ENCODE measurements around the gene HAUS8.

HAUS8 gene

DNA sequence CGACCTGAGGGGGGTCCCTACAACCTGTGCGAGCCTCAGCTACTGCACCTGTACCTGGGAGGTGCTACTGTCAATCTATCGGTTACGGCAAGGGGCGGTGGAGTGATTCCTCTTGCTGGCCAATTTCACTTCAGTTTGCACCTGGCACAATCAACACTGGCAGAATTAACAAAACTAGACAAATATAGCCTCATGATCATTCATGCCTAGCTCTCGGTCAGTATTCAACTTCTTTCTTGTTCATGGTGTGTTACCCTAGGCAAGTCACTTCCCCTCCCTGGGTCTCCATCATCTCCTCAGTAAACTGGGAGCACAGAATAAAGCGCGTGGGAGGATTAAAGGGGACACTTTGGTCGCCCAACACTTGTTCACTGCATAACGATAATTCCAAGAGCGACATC is 618 bp downstream of the HAUS8 start:
- DNase-seq = no peak

DNA sequence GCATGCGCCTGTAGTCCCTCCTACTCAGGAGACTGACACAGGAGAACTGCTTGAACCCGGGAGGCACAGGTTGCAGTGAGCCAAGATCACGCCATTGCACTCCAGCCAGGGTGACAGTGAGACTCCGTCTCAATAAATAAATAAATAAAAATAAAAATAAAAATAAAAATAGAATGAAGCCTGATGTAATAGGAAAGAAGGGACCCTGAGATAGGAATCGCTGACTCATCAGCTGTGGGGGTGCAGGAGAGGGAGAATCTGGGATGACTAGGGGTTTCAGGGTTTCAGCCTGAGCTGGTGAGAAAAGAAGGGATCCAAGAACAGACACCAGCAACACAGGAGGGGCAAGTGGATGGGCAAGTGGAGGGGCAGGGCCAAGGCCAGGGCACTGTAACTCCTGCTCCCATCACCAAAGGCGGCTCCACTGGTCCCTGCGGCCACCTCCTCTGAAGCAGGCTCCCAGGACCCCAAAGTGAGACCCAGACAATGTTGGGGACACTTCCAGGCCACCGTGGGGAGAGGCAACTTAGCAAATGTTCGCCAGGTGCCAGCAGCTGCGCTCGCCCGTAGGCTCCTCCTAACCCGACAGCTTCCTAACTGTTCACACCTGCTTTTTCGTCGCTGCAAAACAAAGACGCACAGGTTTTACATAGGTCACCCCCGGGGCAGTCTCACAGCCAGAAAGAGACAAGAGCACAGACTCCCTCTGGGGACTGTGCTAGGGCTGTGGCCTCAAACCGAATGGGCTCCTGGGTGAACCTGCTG is 1.2 kb downstream of the HAUS8 start:
- no peak for DNase-seq

DNA sequence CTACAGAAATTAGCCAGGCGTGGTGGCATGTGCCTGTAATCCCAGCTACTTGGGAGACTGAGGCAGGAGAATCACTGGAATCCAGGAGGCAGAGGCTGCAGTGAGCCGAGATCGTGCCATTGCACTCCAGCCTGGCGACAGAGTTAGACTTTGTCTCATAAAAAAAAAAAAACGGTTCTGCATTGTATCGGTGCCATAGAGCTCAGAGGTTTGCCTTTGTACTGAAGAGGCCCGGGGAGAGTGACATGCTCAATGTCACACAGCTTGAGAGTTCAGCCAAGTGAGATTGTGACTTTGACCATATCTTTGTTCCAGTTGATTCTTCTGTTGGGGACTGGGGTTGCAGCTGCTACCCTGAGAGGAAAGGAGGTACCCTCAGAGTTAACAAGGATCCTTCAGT is 4.3 kb downstream of the HAUS8 start:
- no peak for DNase-seq

DNA sequence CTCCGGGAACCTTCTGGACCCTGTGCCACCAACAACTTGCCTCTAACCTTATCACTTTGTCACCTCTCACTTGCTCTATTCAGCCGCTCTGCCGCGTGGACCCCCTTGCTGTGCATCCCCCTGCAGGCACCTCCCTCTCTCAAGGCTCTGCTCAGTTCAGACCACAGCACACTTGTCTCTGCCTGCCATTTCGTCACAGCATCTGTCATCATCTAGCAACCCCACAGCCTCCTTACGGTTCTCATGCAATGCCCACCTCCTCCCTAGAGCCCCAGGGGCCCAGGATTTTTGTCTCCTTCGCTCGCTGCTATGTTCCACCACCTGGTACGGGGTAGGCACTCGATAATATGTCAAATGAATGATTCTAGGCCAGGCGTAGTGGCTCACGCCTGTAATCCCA is 4.8 kb downstream of the HAUS8 start:
- no peak for DNase-seq

DNA sequence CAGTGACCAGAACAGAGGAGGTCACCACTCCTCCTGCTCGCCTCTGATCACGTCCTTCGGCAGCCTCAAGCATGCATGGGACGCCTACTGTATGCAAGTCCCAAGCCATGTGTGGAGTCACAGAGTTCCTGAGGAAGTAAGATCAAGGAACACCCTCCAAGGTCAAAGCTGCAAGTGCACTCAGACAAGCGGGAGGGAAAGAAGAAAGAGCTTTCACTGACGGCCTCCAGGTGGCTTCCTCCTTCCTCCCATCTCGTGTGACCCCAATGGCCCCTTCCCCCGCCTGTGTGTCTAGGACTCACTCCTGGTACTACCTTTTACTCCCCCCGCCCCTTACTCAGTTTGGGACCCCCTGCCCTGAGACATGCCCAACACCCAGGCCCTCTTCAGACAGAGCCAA is 6.1 kb downstream of the HAUS8 start:
- DNase-seq = no peak

DNA sequence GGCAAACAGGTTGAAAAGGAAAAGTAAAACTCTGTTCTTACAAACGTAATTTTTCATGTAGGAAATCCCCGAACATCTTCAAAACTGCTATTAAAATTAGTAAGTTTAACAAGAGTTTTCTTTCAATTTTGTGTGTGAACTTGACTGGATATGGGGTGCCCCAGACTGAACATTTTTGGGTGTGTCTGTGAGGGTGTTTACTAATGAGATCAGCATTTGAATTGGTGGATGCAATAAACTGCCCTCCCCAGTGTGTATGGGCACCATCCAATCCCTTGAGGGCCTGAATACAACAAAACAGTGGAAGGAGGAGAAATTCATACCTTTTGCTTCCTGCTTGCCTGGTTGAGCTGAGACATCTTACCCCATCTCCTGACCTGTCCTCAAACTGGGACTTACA is 11.8 kb downstream of the HAUS8 start:
- no peak for DNase-seq

DNA sequence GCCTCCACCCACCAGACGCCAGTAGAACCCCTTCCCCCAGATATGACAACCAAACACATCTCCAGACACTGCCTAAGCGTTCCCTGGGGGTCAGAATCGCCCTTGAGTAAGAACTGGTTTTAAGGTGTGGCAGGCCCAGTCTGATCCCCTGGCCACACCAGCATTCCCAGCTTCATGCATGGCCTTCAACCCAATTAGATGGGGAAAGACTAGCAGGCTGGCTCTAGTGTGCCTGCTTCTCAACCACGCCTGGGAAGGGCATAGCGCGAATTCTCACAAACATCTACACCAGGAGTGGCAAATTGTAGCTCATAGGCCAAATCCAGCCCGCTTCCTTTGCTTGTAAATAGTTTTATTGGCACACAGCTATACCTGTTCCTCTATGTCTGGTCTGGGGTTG is 13.6 kb downstream of the HAUS8 start:
- no peak for DNase-seq

DNA sequence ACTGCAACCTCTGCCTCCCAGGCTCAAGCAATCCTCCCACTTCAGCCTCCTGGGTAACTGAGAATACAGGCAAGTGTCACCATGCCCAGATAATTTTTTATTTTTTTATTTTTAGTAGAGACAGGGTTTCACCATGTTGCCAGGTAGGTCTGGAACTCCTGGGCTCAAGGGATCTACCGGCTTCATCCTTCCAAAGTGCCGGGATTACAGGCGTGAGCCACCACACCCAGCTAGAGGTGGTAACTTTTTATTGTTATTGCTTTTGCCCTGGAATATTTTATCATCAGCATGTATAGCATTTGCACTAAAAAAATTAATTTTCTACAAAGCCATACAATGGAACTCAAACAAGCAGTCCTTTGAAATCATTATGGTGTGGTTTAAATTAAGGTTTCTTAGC is 14.0 kb downstream of the HAUS8 start:
- DNase-seq = no peak

DNA sequence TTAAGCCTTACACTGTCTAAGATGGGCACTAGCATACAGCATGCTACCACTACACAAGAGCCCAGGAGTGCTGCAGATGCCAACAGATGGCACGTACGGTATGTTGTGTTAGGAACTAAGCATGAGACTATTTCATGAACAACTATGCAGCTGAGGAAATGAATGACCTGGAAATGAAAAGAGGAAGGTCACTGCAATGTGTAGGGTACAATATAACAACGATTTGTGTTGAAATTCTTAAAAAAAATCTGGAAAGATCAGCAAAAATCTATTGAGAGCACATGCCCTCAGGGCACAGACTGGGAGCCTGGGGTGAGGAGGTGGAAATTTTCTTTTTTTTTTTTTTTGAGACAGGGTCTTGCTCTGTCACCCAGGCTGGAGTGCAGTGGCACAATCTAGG is 14.4 kb downstream of the HAUS8 start:
- DNase-seq = peak; percentile 52 to 67

DNA sequence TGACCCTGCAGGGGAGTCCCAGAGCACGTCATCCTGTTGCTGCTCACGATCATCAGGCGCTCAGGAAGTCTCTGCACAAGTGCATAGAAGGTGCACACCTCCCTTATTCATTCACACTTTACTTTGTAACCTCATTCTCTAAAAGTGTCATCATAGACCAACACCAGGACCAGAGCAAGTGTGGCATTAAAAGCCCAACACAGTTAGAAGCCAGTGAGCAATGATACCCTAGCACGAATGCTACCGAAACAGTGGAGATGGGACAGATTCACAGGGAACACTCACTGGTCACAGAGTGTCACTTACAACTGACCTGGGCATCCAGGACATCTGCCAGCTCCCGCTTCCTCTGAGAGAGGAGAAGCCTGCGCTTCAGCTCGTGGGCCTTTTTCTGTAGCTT is 17.0 kb downstream of the HAUS8 start:
- DNase-seq = no peak

DNA sequence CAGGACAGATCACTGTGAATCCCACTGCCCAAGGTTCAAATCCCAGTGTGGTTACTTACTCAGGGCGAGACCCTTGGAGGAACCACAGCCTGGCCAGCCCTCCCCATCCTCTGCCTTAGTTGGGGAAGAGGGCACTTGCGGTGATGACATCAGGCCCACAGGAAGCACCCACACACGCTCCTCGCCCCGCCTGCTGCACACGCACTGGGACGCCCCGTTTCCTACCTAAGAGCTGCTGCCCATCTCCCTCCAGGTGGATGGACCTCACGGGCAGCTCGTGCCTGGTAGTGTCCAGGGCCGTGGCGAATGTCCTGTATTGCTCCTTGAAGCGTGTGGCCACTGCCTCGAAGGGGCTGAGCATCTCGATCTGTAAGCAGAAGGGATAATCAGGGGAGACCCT is 19.6 kb downstream of the HAUS8 start:
- no peak for DNase-seq

DNA sequence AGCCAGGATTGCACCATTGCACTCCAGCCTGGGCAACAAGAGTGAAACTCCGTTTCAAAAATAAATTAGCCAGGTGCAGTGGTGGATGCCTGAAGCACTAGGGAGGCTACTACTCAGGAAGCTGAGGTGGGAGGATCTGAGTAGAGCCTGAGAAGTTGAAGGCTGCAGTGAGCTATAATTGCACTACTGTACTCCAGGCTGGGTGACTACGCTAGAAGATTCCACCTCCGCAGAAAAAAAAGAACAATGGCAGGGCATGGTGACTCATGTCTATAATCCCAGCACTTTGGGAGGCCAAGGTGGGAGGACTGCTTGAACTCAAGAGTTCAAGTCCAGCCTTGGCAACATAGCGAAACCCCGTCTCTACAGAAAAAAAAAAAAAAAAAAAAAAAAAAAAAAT is 20.5 kb downstream of the HAUS8 start:
- DNase-seq = no peak

DNA sequence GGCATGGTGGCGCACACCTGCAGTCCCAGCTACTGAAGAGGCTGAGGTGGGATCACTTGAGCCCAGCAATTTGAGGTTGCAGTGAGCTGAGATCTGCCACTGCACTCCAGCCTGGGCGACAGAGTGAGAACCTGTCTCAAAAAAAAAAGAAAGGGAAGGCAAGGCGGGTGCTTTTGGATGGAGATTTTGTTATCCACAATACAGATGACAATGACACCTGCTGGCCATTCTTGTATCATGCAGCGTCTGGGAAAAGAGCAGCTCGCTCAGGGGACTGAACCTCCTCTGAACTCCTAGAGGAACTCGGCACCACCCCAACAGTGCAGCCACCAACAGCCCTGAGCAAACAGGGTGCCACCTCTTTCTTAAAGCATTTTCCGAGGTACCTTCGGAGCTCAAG is 22.8 kb downstream of the HAUS8 start:
- DNase-seq = peak; percentile 35 to 72

DNA sequence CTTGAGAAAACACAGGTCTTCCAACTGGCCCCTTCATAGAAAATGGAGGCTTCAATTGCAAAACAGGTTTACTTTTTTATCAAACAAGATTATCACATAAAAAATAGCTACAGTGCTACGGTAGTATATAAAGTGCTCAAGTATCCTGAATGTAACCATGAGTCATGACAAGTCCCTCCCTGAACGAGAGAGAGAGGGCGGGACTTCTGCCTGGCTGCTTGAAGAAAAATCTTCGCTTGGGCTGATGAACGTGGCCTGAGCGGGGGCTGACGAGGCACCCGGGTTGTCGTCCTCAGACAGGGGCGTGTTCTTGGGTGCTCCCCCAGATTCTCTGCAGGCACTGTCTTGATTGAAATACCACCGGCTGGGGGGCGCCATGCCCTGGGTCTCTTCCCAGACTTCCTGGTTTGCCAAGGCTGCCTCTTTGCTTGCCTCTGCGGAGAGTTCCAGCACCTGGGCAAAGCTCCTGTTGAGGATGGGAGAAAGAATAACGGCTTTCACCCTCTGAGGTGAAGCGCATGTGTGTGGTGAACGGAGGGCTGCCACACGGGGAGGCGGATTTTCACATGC is 25.5 kb downstream of the HAUS8 start:
- DNase-seq = no peak

DNA sequence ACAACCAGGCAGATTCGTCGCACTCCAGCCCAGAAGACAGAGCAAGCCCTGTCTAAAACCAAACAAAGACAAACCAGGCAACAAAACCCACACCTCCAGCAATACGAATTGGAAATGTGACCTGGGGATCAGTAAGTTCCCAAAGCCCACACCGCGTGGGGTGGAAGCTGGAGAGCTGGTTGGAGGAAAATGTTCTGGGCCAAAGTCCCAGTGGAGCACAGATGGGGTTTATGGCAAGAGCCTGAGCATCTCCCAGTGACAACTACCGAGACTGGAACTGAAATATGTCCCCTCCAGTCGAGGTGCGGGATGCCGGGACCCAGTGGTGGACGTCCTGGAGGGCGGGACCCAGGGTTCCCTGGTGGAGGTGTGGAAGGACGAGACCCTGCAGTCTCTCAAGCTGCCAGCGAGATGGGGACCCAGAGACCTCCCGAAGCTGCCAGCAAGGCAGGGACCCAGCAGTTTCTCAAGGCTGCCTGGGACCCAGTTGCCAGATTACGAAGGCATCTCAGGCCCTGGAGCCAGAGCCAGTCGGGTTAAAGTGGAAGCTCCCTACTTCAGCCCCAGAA is 26.3 kb downstream of the HAUS8 start:
- no peak for DNase-seq

DNA sequence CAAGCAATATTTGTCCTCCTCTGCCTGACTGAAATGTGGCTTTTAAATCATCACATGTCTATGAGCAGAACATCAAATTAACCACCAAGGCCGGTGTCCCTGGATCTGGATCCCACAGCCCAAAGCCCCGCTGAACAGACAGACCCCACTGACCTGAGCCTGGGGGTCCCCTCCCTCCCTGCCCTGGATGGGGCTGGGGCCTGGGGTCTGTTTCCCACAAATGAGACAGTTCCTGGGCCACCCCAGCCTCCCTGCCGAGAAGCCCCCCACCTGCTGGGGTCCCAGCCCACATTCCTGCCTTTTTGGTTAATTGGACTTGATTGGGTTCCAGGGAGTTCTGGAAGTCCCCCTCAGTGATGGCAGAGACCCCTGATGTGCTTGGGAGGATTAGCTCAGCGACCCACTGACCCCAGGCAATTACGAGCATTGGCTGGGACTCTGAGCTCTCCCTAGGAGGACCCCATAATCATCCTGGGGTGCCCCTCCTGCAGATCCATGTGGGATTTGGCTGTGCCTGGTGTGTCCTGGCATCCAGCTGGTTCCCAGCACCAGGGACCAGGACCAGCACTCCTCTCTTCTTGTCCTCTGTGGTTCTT is 29.2 kb downstream of the HAUS8 start:
- DNase-seq = no peak

DNA sequence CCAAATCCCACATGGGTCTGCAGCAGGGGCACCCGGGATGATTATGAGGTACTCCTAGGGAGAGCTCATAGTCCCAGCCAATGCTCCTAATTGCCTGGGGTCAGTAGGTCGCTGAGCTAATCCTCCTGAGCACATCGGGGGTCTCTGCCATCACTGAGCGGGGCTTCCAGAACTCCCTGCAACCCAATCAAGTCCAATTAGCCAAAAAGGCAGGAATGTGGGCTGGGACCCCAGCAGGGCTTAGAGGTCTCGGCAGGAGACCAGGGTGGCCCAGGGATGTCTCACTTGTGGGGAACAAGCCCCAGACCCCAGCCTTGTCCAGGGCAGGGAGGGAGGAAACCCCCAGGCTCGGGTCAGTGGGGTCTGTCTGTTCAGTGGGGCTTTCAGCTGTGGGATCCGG is 31.5 kb downstream of the HAUS8 start:
- no peak for DNase-seq

DNA sequence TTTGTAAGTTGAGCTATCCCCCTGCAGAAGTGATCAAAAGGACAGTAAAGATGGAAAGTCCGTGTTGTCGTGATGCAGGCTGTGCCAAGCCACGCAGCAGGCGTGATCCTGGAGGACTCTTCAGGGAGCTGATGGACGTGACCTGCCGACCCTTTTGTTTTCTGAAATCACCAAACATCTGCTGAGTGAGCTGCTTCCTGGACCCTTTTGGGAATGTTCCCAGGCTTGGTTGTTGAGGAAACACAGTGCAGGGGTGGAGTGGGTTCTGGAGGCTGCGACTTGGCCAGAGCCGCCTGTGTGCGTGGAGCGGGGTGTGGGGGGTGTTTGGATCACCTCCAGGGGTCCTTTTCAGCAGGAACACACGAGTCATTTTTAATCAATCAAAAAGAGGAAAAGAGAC is 33.3 kb downstream of the HAUS8 start:
- no peak for DNase-seq

DNA sequence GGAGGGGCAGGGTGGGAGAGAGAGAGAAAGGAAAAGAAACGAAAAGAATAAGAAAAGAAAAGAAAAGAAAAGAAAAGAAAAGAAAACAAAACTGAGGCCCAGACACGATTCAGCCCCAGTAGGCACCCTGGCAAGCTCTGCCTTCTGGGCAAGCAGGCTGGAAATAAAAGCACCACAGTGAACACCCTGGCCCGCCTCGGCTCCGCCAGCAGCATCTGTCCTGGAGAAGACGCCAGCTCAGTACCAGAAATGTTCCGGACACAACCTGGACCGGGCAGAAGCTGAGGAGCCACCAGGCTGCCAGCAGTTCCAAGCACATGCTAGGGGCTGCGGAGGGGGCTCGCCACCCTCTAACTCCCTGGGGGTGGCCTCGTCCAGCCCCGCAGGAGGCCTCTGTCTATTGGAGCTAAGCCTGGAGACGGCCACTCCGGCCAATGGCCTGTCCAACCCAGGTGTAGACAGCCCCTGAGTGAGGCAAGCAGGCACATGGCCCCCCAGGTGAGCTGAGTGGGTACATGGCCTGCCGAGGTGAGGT is 37.2 kb downstream of the HAUS8 start:
- DNase-seq = no peak

DNA sequence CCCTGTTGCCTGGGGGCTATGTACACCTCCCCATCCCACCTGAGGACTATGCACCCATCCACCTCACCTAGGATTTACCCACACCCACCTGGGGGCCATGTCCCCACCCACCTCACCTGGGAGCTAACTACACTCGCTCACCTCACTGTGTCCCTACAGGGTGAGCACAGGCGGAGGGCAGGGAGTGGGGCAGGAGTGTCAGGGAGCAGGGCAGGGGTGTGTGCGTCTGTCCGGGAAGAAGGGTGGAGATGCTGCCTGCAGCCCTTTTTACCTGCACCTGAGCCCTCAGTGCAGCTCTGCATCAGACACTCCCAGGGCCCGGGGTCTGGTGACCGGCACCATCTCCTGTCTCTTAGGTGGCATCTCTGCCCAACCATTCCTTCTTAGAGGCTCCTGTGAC is 38.1 kb downstream of the HAUS8 start:
- DNase-seq = no peak

DNA sequence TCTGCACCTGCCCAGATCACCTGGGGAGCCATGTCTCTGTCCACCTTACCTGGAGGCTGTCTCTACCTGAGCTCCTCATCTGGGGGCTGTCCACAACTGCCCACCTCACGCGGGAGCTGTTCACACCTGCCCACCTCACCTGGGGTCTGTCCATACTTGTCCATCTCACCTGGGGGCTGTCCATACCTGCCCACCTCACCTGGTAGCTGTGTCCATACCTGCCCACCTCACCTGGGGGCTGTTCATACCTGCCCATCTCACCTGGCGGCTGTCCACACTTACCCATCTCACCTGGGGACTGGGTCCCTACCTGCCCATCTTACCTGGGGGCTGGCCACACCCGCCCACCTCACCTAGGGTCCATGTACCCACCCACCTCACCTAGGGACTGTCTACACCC is 38.6 kb downstream of the HAUS8 start:
- no peak for DNase-seq

DNA sequence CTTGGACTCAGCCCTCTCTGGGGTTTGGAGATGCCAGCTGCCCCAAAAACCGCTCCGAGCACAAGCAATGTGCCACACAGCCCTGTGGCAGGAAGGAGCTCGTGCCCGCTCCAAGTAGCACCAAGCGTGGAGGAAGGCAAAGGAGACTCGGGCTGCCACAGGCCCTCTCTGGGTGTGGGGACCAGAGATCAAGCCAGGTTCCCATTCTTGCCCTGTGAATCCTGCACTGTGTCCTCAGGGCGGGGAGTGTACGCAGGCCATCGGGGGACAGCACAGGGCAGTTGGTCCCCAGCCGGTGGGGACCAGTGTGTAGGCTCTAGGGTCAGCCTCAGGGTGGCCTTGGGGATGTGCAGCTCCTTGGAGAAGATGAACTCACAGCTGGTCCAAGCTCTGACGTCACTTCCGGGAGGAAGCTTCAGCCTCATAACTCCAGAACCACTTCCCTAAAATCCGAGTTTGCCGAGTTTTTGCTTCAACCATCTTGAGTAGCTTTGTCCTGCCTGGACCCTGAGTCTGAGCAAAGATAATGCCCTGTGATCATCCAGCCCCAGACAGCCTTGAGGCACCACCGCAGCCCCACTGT is 39.3 kb downstream of the HAUS8 start:
- peak; percentile 75 to 90 for DNase-seq

DNA sequence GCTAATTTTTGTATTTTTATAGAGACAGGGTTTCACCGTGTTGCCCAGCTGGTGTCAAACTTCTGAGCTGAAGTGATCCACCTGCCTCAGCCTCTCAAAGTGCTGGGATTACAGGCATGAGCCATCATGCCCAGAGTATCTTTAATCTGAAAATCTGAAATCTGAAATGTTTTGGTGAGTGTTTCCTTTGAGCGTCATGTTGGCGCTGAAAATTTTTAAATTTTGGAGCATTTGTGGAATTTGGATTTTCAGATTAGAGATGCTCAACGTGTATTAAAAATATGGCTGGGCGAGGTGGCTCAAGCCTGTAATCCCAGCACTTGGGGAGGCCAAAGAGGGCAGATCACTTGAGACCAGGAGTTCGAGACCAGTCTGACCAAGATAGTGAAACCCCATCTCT is 43.5 kb downstream of the HAUS8 start:
- no peak for DNase-seq

DNA sequence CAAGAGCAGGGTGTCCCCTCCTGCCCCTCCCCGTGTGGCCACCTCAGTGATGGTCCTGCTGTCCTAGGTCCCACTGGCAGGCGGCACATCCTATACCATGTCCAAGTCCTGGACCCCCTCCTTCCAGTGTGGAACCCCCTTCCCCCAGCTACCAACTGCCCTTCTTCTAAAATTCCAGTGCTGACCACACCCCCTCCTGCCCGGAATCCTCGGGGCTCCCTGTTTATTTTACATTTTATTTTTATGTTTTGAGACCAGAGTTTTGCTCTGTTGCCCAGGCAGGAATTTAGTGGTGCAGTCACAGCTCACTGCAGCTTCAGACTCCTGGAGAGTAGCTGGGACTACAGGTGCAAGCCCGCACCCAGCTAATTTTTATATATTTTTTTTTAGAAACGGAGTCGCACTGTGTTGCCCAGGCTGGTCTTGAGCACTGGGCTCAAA is 47.7 kb downstream of the HAUS8 start:
- no peak for DNase-seq

Data from inflammatory macrophage treated with lipopolysaccharide for 1 hour (primary cell).